Stimulated activated CD4-positive, alpha-beta T cell treated with anti-CD3 and anti-CD28 coated beads, Interleukin-4, amount 100 ng/mL, for 24 hours (primary cell): ENCODE measurements around the gene CYP39A1.
"Not testable (repeated sequence)": the region's sequence is repeated elsewhere in the genome, so short reads cannot be mapped to it uniquely, and the experiment has no call there.

Experiments used
- DNase-seq: peaks from one replicate; pipeline ENCODE4 v3.0.0-alpha.2; 2020

CYP39A1 gene

GRCh38 chr6:46648869-46649492 lies 3.6 kb downstream of the CYP39A1 start:
- no peak for DNase-seq

DNA sequence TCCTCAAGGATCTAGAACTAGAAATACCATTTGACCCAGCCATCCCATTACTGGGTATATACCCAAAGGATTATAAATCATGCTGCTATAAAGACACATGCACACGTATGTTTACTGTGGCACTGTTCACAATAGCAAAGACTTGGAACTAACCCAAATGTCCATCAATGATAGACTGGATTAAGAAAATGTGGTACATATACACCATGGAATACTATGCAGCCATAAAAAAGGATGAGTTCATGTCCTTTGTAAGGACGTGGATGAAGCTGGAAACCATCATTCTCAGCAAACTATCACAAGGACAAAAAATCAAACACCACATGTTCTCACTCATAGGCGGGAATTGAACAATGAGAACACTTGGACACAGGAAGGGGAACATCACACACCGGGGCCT lies 4.5 kb downstream of the CYP39A1 start:
- DNase-seq: not testable (repeated sequence)

DNA sequence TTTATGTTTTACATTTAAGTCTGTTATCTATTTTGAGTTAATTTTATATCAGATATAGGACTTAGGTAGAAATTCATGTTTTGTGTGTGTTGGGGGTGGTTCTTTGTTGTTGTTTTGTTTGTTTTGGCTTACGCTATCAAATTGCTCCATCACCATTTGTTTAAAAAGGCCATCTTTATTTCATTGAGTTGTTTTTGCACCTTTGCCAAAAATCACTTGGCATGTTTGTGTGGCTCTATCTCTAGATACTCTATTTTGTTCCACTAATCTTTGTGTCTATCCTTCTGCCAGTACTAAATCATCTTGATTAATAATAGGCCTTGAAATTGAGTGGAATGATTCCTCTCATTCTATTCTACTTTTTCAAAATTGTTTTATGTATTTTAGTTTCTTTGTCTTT lies 7.4 kb downstream of the CYP39A1 start:
- DNase-seq: no peak

DNA sequence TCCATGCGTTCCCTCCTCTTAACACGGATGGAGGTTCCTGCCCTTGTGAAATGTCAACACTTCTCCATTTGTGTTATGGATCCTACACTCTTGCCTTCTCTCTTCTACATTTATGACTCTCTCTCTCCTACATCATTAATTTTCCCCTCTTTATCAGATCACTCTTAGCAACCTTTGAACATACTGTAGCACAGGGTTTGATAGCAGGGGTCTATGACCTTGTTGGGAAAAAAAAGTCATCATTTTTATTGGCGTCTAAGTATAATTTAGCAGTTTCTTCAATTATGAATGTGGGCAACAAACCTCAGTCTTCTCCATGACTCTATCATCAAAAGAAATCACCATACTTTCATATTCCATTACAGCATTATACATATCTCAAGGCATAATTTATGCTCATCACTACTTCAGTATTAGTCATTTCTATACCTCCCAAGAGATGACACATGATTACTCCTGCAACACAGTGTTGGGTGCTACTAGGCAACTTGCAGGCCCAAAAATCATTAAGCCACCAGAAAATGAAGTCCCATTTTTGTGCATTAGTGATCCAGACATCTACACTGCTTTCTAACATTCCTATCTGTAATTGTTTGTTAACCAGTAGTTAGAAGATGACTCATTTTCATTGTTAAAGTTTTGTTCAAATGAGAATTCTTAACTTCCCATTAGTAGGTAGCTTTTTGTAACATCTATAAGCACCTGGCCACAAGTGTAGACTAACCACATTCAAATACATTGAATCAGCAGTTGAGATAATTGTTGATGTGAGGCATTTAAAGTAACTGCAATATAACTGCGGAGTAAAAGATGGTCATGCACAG lies 9.5 kb downstream of the CYP39A1 start:
- peak; percentile 7 for DNase-seq

DNA sequence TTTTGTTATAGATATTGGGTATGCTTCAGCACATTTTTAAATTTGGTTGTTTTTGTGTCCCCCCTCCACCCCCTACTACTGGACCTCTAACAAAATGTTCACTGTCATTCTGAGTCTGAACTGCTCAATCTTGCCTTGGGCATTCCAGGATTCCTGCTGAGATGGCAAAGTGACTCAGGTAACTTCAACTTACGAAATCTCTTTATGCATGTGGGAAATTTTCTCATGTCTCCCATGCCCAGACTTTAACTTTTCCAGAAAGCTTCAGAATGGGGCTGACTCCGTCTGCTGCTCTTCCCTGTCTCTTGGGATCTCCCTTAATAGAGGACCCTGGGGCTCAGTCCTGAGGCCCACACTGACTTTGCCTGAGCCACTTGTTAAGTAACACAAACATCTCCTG lies 14.0 kb downstream of the CYP39A1 start:
- DNase-seq: no peak

DNA sequence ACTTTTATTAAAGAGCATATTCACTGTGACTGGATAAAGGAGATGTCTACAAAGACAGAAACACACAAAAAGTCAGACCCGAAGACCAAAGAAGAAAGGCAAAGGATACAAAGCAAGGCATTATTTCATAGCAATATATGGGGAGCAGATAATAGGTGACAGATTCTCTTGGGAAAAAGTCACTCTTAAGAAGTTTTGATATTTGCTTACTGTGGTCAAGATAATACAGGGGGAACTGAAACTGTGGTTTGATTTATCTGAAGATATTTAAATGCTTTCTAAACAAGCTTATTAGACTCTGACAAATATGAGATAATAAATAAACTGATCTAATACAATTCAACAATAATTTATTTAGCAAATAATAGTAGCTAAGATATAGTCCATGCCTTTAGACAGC lies 14.7 kb downstream of the CYP39A1 start:
- no peak for DNase-seq

GRCh38 chr6:46637145-46637544 lies 15.5 kb downstream of the CYP39A1 start:
- no peak for DNase-seq

GRCh38 chr6:46635462-46635861 lies 17.2 kb downstream of the CYP39A1 start:
- no peak for DNase-seq

- DNase-seq: no peak
These were observed 20.6 kb downstream of the CYP39A1 start for GRCh38 chr6:46632053-46632452.

- no peak for DNase-seq
These were observed 22.9 kb downstream of the CYP39A1 start for GRCh38 chr6:46629691-46630090.

GRCh38 chr6:46628976-46629375 lies 23.6 kb downstream of the CYP39A1 start:
- no peak for DNase-seq

GRCh38 chr6:46628498-46628897 lies 24.1 kb downstream of the CYP39A1 start:
- DNase-seq: no peak

DNA sequence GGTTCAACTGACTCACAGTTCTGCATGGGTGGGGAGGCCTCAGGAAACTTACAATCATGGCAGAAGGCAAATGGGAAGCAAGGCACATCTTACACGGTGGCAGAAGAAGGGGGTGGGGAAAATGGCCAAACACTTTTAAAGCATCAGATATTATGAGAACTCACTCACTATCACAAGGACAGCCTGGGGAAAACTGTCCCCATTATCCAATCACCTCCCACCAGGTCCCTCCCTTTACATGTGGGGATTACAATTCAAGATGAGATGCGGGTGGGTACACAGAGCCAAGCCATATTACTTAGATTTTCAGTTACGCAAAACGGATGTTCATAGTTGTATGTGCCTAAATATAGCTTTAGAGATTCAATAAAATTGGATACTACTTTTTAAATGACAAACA lies 25.6 kb downstream of the CYP39A1 start:
- no peak for DNase-seq

- no peak for DNase-seq
These were observed 26.2 kb downstream of the CYP39A1 start for GRCh38 chr6:46626228-46626909.

DNA sequence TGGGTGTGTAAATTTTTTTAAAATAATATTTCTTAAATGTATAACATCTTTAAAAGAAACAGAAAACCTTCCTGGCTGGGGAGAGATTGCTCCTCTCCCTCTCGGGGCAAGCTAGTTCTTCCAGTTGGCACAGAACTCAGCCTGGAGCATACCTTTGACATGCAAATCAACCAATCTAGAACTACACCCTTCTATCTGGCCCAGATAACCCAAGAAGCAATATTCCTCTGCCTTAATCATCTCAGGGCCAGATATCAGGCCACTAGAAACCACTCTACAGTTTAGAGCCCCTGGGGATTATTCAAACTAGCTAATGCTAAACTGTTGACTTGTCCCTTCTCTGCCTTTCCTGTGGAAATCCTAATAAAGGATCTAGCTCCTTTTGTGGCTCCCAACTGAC lies 33.9 kb downstream of the CYP39A1 start:
- no peak for DNase-seq

- no peak for DNase-seq
These were observed 40.0 kb downstream of the CYP39A1 start for GRCh38 chr6:46612645-46613044.

- no peak for DNase-seq
These were observed 41.6 kb downstream of the CYP39A1 start for GRCh38 chr6:46610862-46611553.

- DNase-seq: no peak
These were observed 46.3 kb downstream of the CYP39A1 start for GRCh38 chr6:46606338-46606737.

DNA sequence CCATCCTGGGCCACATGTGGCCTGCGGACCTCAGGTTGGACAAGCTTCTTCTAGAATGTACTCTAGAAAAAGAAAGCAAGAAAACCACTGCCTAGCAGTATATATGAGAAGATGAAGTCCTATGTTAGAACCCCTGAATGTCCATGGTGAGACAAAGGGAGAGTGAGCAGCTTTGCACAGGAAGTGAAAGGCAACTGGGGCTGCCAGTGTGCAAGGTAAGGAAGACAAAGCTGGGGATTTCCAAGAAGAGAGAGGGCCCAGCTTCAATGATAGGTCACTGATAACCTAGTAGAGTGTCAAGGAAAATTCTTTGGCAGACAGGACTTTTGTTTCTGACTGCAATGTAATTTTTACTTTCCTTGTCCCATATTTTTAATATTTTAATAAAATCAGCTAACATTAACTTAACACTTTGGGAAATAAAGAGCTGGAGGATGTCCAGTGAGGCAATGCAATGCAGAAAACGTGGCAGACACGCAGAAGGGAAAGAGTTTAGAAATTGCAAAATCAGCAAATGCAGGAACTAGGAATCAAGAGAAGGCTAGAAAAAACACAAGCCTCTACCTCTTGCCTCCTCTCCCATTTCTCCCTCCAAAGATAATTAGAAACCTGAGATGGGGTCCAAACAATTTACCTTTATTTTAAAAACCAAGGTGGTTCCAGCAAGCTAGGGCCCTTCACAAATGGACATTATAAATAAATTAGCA lies 47.4 kb downstream of the CYP39A1 start:
- no peak for DNase-seq

DNA sequence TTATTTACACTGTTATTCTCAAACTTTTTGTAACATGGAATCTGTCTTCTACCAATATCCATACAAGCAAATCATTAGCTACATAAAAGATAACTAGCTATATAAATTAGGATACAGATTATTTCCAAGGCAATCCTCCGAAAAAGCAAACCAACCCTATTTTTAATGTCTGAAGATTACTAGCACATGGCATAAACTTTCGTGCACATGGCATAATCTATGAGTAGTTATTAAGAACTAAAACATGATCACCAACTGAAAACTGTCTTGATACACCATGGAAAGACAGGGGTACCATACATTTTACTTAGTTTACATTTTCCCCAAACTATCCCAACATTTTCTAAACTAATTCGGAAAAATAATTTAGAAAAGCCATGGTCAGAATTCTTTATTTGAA lies 54.4 kb downstream of the CYP39A1 start:
- DNase-seq: no peak

DNA sequence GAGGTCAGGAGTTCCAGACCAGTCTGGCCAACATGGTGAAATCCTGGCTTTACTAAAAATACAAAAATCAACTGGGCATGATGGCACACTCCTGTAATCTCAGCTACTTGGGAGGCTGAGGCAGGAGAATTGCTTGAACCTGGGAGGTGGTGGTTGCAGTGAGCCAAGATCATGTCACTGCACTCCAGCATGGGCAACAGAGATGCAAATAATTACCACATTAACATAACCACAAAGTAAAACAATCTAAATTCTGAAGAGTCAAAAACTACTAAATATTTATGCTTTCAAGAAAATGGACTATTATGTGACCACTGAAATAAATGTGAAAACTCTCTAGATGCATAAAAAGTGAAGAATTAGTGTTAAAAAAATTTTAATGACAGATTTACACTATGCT lies 59.9 kb downstream of the CYP39A1 start:
- DNase-seq: no peak

DNA sequence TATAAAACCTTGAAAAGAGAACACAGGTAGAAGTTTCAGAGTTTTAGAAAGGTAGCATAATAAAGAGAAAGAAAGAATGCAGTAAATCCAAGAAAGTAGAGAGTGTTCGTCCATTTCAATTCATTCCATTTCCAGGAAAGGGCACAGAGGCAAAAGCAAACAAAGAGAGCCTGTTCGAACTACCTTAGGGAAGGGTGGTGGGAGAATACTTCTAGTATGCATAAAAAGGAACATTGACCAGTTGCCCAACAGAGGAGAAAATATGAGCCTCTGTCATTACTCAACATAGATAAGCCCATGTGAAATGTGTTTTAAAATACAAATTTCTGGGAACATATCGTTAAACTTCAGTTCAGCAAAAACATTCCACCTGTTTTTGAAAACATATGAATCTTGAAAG lies 60.6 kb downstream of the CYP39A1 start:
- no peak for DNase-seq

DNA sequence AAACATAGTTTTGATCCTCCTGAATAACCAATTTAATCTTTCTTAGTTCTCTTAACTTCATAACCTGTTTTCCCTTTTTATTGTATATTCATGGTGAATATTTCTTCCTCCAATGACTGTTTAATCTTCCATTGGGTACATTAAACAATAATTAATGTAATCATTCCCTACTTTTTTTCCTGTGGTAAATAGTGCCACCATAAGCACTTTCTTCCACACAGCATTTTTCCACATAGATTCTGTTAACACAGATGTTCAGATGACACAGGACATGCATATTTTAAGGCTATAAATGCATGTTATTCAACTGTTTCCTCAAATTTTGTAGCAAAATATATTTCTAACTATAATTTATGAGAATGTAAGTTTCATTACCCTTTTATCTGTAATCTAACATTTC lies 61.9 kb downstream of the CYP39A1 start:
- no peak for DNase-seq
